Colonic mucosa (tissue), 4 donors: ENCODE results near the gene SORD. TPM values are rescaled to one million over a fixed set of nuclear protein-coding genes. Genes with fewer than 3 reads are reported as not detected.
A peak's percentile ranks its signal among the peaks of the same experiment; 100 is the strongest.
"Not testable (repeated sequence)": the region's sequence is repeated elsewhere in the genome, so short reads cannot be mapped to it uniquely, and the experiment has no call there.

Experiments
- DNase-seq: peaks from one replicate; pipeline ENCODE4 v3.0.0-alpha.2; 2020
- H3K27ac ChIP-seq: fragments of 200-600 bp; one replicate; pipeline ENCODE4 v1.8.0; 2021
- H3K27me3 ChIP-seq: fragments of 200-600 bp; one replicate; pipeline ENCODE4 v1.8.0; 2021
- H3K36me3 ChIP-seq: fragments of 200-600 bp; one replicate; pipeline ENCODE4 v1.8.0; 2021
- H3K4me1 ChIP-seq: fragments of 200-600 bp; one replicate; pipeline ENCODE4 v1.8.0; 2021; ENCODE audit warnings: mild to moderate bottlenecking
- H3K4me3 ChIP-seq: fragments of 200-600 bp; one replicate; pipeline ENCODE4 v1.8.0; 2021
- H3K9ac ChIP-seq, 2 donors: one replicate each; pipeline ENCODE4 v1.7.0; 2013; ENCODE audit warnings: control low read depth in 2 of 2, low read depth in 2 of 2, low read length in 2 of 2
- H3K9me3 ChIP-seq: fragments of 200-600 bp; one replicate; pipeline ENCODE4 v1.8.0; 2021
- intact Hi-C: fragments of 100-400 bp; cut with DNase I; formaldehyde crosslinking; loops from one replicate; pipeline ENCODE4 v1.14.1; 2022
- total RNA-seq, 2 donors: library from RNA; stranded (reverse); fragmentation: NEBNext Ultra II Directional in 1 of 2; extraction: Animal tissue kit (Norgen Biotek cat#: 25700) in 1 of 2; gene quantifications; one replicate each; pipeline ENCODE4 v1.2.1, GENCODE V29; 2021
- TF ChIP-seq, protein P1 (sequence below): fragments of 200-600 bp; IDR thresholded peaks from one replicate; pipeline ENCODE4 v1.8.0; 2022; ENCODE audit warnings: antibody characterized with exemption, mild to moderate bottlenecking
- donor health status: healthy.
- donor health status: DM: no; HTN: no; CAD: no.
- donor health status: DM: no; HTN: no; CAD: no.

Gene SORD
- total RNA-seq, 2 donors from 2014 or later, result 15.1 to 44.2 TPM

DNA sequence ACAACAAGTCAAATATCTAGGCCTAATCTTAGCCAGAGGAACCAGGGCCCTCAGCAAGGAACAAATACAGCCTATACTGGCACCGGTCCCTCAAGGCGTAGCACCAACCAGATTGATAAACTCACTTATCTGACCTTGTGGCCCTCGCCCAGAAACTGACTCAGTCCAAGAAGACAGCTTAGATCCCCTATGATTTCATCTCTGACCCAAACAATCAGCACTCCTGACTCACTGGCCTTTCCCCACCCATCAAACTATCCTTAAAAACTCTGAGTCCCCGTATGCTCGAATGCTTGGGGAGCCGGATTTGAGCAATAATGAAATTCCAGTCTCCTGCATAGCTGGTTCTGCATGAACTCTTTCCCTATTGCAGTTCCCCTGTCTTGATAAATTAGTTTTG lies 1.6 kb upstream of the SORD start:
- peaks cover 3% of the 10 kb centered on the region for H3K4me1 ChIP-seq
- no peak overlapping the region for H3K9ac ChIP-seq
- intact Hi-C loops, result no loop called here
- no peak overlapping the region for H3K27ac ChIP-seq
- H3K36me3 ChIP-seq, result no peaks in the 10 kb centered on the region
- H3K9me3 ChIP-seq, result no peaks in the 10 kb centered on the region
- TF ChIP-seq, protein P1, sequence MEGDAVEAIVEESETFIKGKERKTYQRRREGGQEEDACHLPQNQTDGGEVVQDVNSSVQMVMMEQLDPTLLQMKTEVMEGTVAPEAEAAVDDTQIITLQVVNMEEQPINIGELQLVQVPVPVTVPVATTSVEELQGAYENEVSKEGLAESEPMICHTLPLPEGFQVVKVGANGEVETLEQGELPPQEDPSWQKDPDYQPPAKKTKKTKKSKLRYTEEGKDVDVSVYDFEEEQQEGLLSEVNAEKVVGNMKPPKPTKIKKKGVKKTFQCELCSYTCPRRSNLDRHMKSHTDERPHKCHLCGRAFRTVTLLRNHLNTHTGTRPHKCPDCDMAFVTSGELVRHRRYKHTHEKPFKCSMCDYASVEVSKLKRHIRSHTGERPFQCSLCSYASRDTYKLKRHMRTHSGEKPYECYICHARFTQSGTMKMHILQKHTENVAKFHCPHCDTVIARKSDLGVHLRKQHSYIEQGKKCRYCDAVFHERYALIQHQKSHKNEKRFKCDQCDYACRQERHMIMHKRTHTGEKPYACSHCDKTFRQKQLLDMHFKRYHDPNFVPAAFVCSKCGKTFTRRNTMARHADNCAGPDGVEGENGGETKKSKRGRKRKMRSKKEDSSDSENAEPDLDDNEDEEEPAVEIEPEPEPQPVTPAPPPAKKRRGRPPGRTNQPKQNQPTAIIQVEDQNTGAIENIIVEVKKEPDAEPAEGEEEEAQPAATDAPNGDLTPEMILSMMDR, result no peak
- H3K27me3 ChIP-seq, result no peaks in the 10 kb centered on the region
- no peak overlapping the region for H3K4me3 ChIP-seq
- DNase-seq, result no peak

DNA sequence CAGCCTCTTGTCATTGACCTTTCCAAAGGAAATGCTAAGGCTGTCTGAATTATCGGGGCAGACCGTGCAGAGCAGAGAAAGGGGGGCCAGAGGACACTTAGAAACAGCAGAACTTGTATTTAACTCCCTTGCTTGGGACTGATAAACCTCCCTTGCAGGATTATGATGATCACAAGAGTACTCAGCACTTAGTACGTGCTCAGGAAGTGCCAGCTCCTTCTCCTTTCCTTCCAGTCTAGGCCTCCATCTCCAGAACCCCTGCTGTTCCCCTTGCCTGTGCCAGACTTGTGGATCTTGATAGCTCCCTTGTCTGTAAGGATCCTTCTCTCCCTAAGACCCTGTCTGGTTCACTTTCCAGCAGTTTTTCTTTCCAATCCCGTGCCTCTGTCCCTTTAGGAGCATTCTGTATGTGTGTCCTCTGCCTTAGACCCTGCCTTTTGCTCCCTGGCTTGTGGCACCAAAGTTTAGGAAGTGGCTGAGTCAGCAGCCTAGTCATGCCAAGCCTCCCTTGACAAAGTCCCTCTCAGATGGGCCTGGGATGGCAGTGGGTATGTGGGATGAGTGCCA lies 747 bp downstream of the SORD start:
- intact Hi-C loops, result no loop called here
- H3K9ac ChIP-seq, result peak overlapping the region; percentile 80 to 96
- no peaks in the 10 kb centered on the region for H3K27me3 ChIP-seq
- peaks cover 3% of the 10 kb centered on the region for H3K4me1 ChIP-seq
- TF ChIP-seq, protein P1, result no peak
- H3K4me3 ChIP-seq, result peak overlapping the region; percentile 90
- peak overlapping the region; percentile 64 for H3K27ac ChIP-seq
- no peaks in the 10 kb centered on the region for H3K36me3 ChIP-seq
- DNase-seq, result no peak
- H3K9me3 ChIP-seq, result no peaks in the 10 kb centered on the region

DNA sequence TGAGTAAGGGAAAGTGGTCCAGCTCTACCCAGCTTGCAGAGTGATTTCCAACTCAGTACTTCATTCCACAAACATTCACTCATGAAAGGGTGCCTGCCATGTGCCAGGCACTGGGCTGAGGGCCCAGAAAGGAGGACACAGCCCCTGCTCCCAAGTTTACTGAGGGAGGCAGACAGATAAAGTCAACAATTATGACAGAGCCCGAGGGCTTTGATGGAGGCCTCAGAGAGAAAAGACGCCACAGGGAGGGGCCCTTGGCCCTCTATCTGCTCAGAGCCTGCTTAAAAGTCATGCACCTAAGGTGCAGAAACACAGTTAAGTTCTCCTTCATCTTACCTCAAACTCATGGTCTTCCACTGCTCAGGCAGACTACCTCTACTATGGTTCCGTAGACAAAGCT lies 1.7 kb downstream of the SORD start:
- H3K9ac ChIP-seq, H3K4me3 ChIP-seq, intact Hi-C loops, H3K9me3 ChIP-seq, H3K27ac ChIP-seq, H3K36me3 ChIP-seq, DNase-seq, H3K4me1 ChIP-seq, H3K27me3 ChIP-seq: not testable (repeated sequence)

DNA sequence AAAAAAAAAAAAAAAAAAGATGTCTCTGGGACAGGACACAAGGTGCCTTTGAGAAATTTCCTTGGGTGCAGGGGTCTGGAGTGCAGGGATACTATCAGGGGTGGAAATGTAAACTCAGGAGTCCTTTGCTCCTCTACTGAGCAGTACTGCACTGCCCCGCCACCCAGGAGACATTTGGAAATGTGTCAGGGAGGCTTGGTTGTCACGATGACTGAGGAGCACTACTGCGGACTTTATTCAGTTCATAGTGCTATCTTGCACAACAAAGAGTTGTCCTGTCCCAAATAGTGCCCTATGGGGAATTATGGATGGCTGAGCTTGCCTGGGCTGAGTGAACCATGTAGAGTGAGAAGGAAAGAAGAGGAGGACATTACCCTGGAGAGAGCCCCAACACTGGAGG lies 2.6 kb downstream of the SORD start:
- H3K9ac ChIP-seq, DNase-seq, H3K36me3 ChIP-seq, H3K27me3 ChIP-seq, H3K4me1 ChIP-seq, intact Hi-C loops, H3K27ac ChIP-seq, H3K4me3 ChIP-seq, H3K9me3 ChIP-seq: not testable (repeated sequence)

DNA sequence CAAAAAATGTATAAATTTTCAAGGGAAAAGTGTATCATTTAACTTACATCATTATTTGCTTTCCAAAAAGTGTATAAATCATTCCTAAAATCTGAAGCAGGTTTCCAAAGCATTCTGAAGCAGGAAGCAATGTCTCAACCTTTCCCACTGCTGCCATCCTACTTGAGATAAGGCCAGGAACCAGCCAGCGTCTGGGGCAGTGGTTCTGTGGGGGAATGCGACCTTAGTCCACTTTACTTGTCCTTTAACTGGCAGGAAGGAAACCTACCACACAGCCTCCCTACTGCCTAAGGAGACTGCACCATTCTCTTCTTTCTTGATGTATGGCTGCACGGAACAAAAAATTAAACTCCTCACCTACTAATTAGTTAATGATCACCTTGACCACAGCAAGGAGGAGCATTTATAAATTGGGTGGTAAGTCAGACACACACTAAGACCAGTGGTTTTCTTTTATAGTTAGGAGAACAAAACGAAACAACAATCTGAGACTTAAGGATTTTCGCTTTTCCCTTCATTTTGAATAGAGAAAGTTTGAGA lies 3.7 kb downstream of the SORD start:
- H3K4me3 ChIP-seq, result no peak overlapping the region
- no peaks in the 10 kb centered on the region for H3K9me3 ChIP-seq
- H3K27ac ChIP-seq, result no peak overlapping the region
- H3K36me3 ChIP-seq, result no peaks in the 10 kb centered on the region
- intact Hi-C loops, result no loop called here
- peaks cover 3% of the 10 kb centered on the region for H3K4me1 ChIP-seq
- TF ChIP-seq, protein P1, result no peak
- DNase-seq, result no peak
- H3K27me3 ChIP-seq, result no peaks in the 10 kb centered on the region
- H3K9ac ChIP-seq, result no peak overlapping the region

DNA sequence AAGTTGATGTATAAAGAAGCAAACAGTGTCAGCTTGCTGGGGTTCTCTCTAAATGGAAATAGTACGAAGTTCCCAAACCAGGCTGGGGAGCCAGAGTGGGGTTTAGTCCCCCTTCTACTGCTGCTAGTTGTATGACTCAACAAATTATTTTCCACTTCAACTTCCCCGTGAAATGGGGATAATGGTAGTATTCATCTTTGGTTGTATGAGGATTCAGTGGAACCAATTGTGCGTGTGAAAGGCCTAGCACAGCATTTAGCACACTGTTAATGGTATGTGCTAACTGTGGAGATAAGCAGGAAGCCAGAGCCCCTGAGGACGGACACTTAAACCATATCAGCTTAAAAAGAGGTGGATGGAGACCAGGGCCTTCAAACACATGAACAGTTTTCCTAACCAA lies 4.2 kb downstream of the SORD start:
- intact Hi-C loops, result no loop called here
- Histone ChIP-seq H3K9ac (no peak overlapping the region), H3K4me1 (peaks cover 3% of the 10 kb centered on the region), H3K27ac (no peak overlapping the region), H3K4me3 (no peak overlapping the region), H3K27me3 (no peaks in the 10 kb centered on the region), H3K9me3 (no peaks in the 10 kb centered on the region), H3K36me3 (no peaks in the 10 kb centered on the region)
- TF ChIP-seq, protein P1, result no peak
- DNase-seq, result no peak
